H9 (cell line): Measurements from ENCODE around the gene STK32B. TPM values are rescaled to one million over a fixed set of nuclear protein-coding genes. Genes with fewer than 3 reads are reported as not detected.

ENCODE experiments used
- DNase-seq: peaks from one replicate; pipeline ENCODE4 v3.0.0-alpha.2; 2017
- H2AFZ ChIP-seq: one replicate; pipeline ENCODE4 v1.6.1; 2013; ENCODE audit warnings: mild to moderate bottlenecking, low read length, control low read depth, moderate library complexity
- H2AK5ac ChIP-seq: 2 replicates; pipeline ENCODE4 v1.6.1; 2013; ENCODE audit warnings: low read length, control low read depth, mixed read lengths; ENCODE audit not compliant: insufficient read length
- H2BK120ac ChIP-seq: one replicate; pipeline ENCODE4 v1.6.1; 2013; ENCODE audit warnings: low read depth, mild to moderate bottlenecking, low read length, control low read depth, inconsistent platforms; ENCODE audit not compliant: poor library complexity, severe bottlenecking
- H2BK12ac ChIP-seq: 2 replicates; pipeline ENCODE4 v1.6.1; 2013; ENCODE audit warnings: low read length, control low read depth, mixed read lengths, low read depth; ENCODE audit not compliant: insufficient read length
- H2BK15ac ChIP-seq: 2 replicates; pipeline ENCODE4 v1.6.1; 2013; ENCODE audit warnings: low read depth, low read length, control low read depth
- H2BK20ac ChIP-seq: one replicate; pipeline ENCODE4 v1.6.1; 2013; ENCODE audit warnings: low read depth, mild to moderate bottlenecking, low read length, control low read depth, inconsistent platforms; ENCODE audit not compliant: poor library complexity, severe bottlenecking
- H2BK5ac ChIP-seq: 2 replicates; pipeline ENCODE4 v1.6.1; 2013; ENCODE audit warnings: low read length, control low read depth, mixed read lengths; ENCODE audit not compliant: insufficient read length
- H3K14ac ChIP-seq: 2 replicates; pipeline ENCODE4 v1.6.1; 2013; ENCODE audit warnings: low read length, control low read depth; ENCODE audit not compliant: insufficient read depth
- H3K18ac ChIP-seq: 2 replicates; pipeline ENCODE4 v1.6.1; 2013; ENCODE audit warnings: low read depth, mild to moderate bottlenecking, mixed read lengths, low read length, control low read depth; ENCODE audit not compliant: insufficient read length
- H3K23ac ChIP-seq: 2 replicates; pipeline ENCODE4 v1.6.1; 2013; ENCODE audit warnings: low read length, control low read depth, mixed read lengths, low read depth; ENCODE audit not compliant: insufficient read length
- H3K23me2 ChIP-seq: 2 replicates; pipeline ENCODE4 v1.6.1; 2013; ENCODE audit warnings: low read depth, mild to moderate bottlenecking, mixed read lengths, low read length, control low read depth; ENCODE audit not compliant: insufficient read length, poor library complexity, severe bottlenecking
- H3K27ac ChIP-seq: 2 replicates; pipeline ENCODE4 v1.5.1; 2013; ENCODE audit warnings: low read length, control low read depth, mixed read lengths, low read depth; ENCODE audit not compliant: insufficient read length
- H3K27me3 ChIP-seq: 2 replicates; pipeline ENCODE4 v1.6.1; 2013; ENCODE audit warnings: low read length, control low read depth, inconsistent platforms; ENCODE audit not compliant: insufficient read depth
- H3K4ac ChIP-seq: 2 replicates; pipeline ENCODE4 v1.6.1; 2013; ENCODE audit warnings: low read depth, mild to moderate bottlenecking, control low read depth, inconsistent platforms, low read length, moderate library complexity
- H3K4me1 ChIP-seq: 2 replicates; pipeline ENCODE4 v1.6.1; 2013; ENCODE audit warnings: low read length, control low read depth, inconsistent platforms; ENCODE audit not compliant: insufficient read depth
- H3K4me2 ChIP-seq: 2 replicates; pipeline ENCODE4 v1.6.1; 2013; ENCODE audit warnings: low read length, control low read depth, mixed read lengths; ENCODE audit not compliant: insufficient read length, insufficient read depth
- H3K56ac ChIP-seq: 2 replicates; pipeline ENCODE4 v1.6.1; 2013; ENCODE audit warnings: low read depth, mild to moderate bottlenecking, mixed read lengths, low read length, control low read depth; ENCODE audit not compliant: insufficient read length
- H3K79me1 ChIP-seq: 2 replicates; pipeline ENCODE4 v1.6.1; 2013; ENCODE audit warnings: low read depth, mild to moderate bottlenecking, moderate library complexity, low read length, control low read depth, inconsistent platforms; ENCODE audit not compliant: insufficient read depth, poor library complexity, severe bottlenecking
- H3K79me2 ChIP-seq: 2 replicates; pipeline ENCODE4 v1.6.1; 2013; ENCODE audit warnings: low read length, control low read depth, inconsistent platforms; ENCODE audit not compliant: insufficient read depth
- H3K9ac ChIP-seq: 2 replicates; pipeline ENCODE4 v1.6.1; 2013; ENCODE audit warnings: low read length, control low read depth, mixed read lengths; ENCODE audit not compliant: insufficient read length; ENCODE audit errors: extremely low read depth
- H3K9me3 ChIP-seq: one replicate; pipeline ENCODE4 v1.6.1; 2013; ENCODE audit warnings: low read depth, low read length, inconsistent platforms; ENCODE audit not compliant: control insufficient read depth
- H3T11ph ChIP-seq: one replicate; pipeline ENCODE4 v1.6.1; 2013; ENCODE audit warnings: mild to moderate bottlenecking, low read length, control low read depth, inconsistent platforms
- H4K20me1 ChIP-seq: one replicate; pipeline ENCODE4 v1.6.1; 2013; ENCODE audit not compliant: control insufficient read depth, insufficient read length, insufficient read depth
- H4K5ac ChIP-seq: 2 replicates; pipeline ENCODE4 v1.6.1; 2013; ENCODE audit warnings: low read depth, mild to moderate bottlenecking, mixed read lengths, low read length, control low read depth; ENCODE audit not compliant: insufficient read length
- H4K8ac ChIP-seq: replicated peaks from 2 replicates; pipeline ENCODE4 v1.6.1; 2013; ENCODE audit warnings: low read length, control low read depth, mixed read lengths, low read depth; ENCODE audit not compliant: insufficient read length
- H4K91ac ChIP-seq: 2 replicates; pipeline ENCODE4 v1.6.1; 2013; ENCODE audit warnings: low read depth, mild to moderate bottlenecking, moderate library complexity, mixed read lengths, low read length, control low read depth; ENCODE audit not compliant: insufficient read length
- H3K27ac Mint-ChIP-seq, 3 experiments: 2 replicates in 2 of 3; 3 replicates in 1 of 3; pipeline ENCODE4 v1.8.0; 2020 to 2021; ENCODE audit warnings: mixed read lengths in 3 of 3, mild to moderate bottlenecking in 1 of 3, moderate library complexity in 1 of 3
- H3K27me3 Mint-ChIP-seq: 2 replicates; pipeline ENCODE4 v1.8.0; 2021; ENCODE audit warnings: low read depth, mild to moderate bottlenecking, moderate library complexity, mixed read lengths
- H3K36me3 Mint-ChIP-seq, 3 experiments: 2 replicates in 2 of 3; 3 replicates in 1 of 3; pipeline ENCODE4 v1.8.0; 2020 to 2021; ENCODE audit warnings: low read depth in 3 of 3, mixed read lengths in 3 of 3; ENCODE audit not compliant: insufficient read depth in 1 of 3
- H3K4me1 Mint-ChIP-seq, 2 experiments: 2 replicates each; pipeline ENCODE4 v1.8.0; 2020; ENCODE audit warnings: mixed read lengths in 2 of 2
- H3K4me3 Mint-ChIP-seq, 2 experiments: 2 replicates in 1 of 2; 3 replicates in 1 of 2; pipeline ENCODE4 v1.8.0; 2020 to 2021; ENCODE audit warnings: mild to moderate bottlenecking in 2 of 2, mixed read lengths in 2 of 2, moderate library complexity in 1 of 2
- H3K9me3 Mint-ChIP-seq, 2 experiments: 2 replicates in 1 of 2; 3 replicates in 1 of 2; pipeline ENCODE4 v1.8.0; 2020; ENCODE audit warnings: mild to moderate bottlenecking in 2 of 2, mixed read lengths in 2 of 2, moderate library complexity in 1 of 2
- CTCF ChIP-seq: fragments of 200-600 bp; sonication (generic); conservative IDR thresholded peaks from 3 replicates; pipeline ENCODE4 v1.8.0; 2021; ENCODE audit warnings: antibody characterized with exemption, mild to moderate bottlenecking
- WGBS: extraction: QIAGEN DNeasy Blood & Tissue Kit; methylation state at CpG from one replicate; pipeline ENCODE4 v1.1.7; 2013; ENCODE audit warnings: missing lambda C conversion rate, low lambda C conversion rate, mixed read lengths; ENCODE audit not compliant: insufficient read length; ENCODE audit errors: extremely low coverage; 5-methylcytosine and 5-hydroxymethylcytosine counted together
- total RNA-seq: library from RNA; stranded (reverse); gene quantifications from 2 replicates; pipeline ENCODE4 v1.2.1, GENCODE V29; 2021

Gene STK32B
- total RNA-seq, 1 experiment from 2014 or later: 1.0 TPM

GRCh38 chr4:5152521-5152920 lies 101.2 kb downstream of the STK32B start:
- Mint-ChIP-seq H3K4me1 (peaks cover 3 to 4% of the 10 kb centered on the region in 2 experiments; a peak in 3 of 4 replicates), H3K27ac (no peak overlapping the region), H3K4me3 (no peak overlapping the region), H3K36me3 (no peaks in the 10 kb centered on the region), H3K27me3 (peaks cover 15% of the 10 kb centered on the region), H3K9me3 (no peaks in the 10 kb centered on the region; a peak in 1 of 5 replicates)
- H4K5ac ChIP-seq: no peak overlapping the region
- no peak overlapping the region for H2BK120ac ChIP-seq
- H3K9me3 ChIP-seq: no peaks in the 10 kb centered on the region
- H2AFZ ChIP-seq: no peak overlapping the region
- H4K20me1 ChIP-seq: no peaks in the 10 kb centered on the region
- H3K27ac ChIP-seq: no peak overlapping the region
- no peak for TF ChIP-seq CTCF
- no peak overlapping the region for H3K56ac ChIP-seq
- no peaks in the 10 kb centered on the region for H3K79me1 ChIP-seq
- H3K27me3 ChIP-seq: no peaks in the 10 kb centered on the region
- no peaks in the 10 kb centered on the region for H3K23me2 ChIP-seq
- no peak overlapping the region for H3K18ac ChIP-seq
- H3K23ac ChIP-seq: no peak overlapping the region
- no peak overlapping the region for H2BK20ac ChIP-seq
- no peaks in the 10 kb centered on the region for H3K79me2 ChIP-seq
- H3K4me2 ChIP-seq: no peak overlapping the region
- no peak overlapping the region for H3K9ac ChIP-seq
- H2BK12ac ChIP-seq: no peak overlapping the region
- no peak overlapping the region for H3K14ac ChIP-seq
- H3K4me1 ChIP-seq: no peaks in the 10 kb centered on the region; the same call in 1 of the 2 replicates
- WGBS: no CpG with 5 or more reads among the region's 6 CpGs
- no peak overlapping the region for H2BK5ac ChIP-seq
- no peak for DNase-seq
- no peak overlapping the region for H4K91ac ChIP-seq
- H4K8ac ChIP-seq: no peak overlapping the region
- no peak overlapping the region for H3K4ac ChIP-seq
- H3T11ph ChIP-seq: no peak overlapping the region
- H2AK5ac ChIP-seq: no peak overlapping the region
- no peak overlapping the region for H2BK15ac ChIP-seq
